Measurements from ENCODE around the gene CHAC1. TPM values are rescaled to one million over a fixed set of nuclear protein-coding genes. Genes with fewer than 3 reads are reported as not detected.
A peak's percentile ranks its signal among the peaks of the same experiment; 100 is the strongest.

CHAC1 gene
- total RNA-seq, 1 experiment from 2014 or later, result 48.7 TPM

GRCh38 chr15:40931300-40932142, 21.8 kb upstream of the CHAC1 start:
- Histone ChIP-seq H2BK12ac (ENCODE audit: insufficient read length, low read depth, low read length) (no peak overlapping the region), H4K8ac (replicated peaks; ENCODE audit: insufficient read length, low read depth, low read length) (no peak overlapping the region), H2BK15ac (ENCODE audit: low read depth, low read length) (no peak overlapping the region), H3K9me3 (ENCODE audit: control insufficient read depth, low read depth, low read length) (no peaks in the 10 kb centered on the region), H4K20me1 (ENCODE audit: control insufficient read depth, insufficient read depth, insufficient read length) (no peaks in the 10 kb centered on the region), H2BK20ac (ENCODE audit: low read depth, low read length, poor library complexity, severe bottlenecking) (no peak overlapping the region), H4K91ac (ENCODE audit: insufficient read length, low read depth, low read length) (no peak overlapping the region), H3K27me3 (ENCODE audit: insufficient read depth, low read length) (peaks cover 37% of the 10 kb centered on the region), H3K79me2 (ENCODE audit: insufficient read depth, low read length) (no peaks in the 10 kb centered on the region), H3K14ac (ENCODE audit: insufficient read depth, low read length) (no peak overlapping the region), H2AFZ (ENCODE audit: low read length) (no peak overlapping the region), H3T11ph (ENCODE audit: low read length) (no peak overlapping the region), H3K23ac (ENCODE audit: insufficient read length, low read depth, low read length) (no peak overlapping the region), H3K56ac (ENCODE audit: insufficient read length, low read depth, low read length) (no peak overlapping the region), H2BK5ac (ENCODE audit: insufficient read length, low read length) (no peak overlapping the region), H3K79me1 (ENCODE audit: insufficient read depth, low read depth, low read length, poor library complexity, severe bottlenecking) (no peaks in the 10 kb centered on the region), H2AK5ac (ENCODE audit: insufficient read length, low read length) (no peak overlapping the region), H2BK120ac (ENCODE audit: low read depth, low read length, poor library complexity, severe bottlenecking) (no peak overlapping the region), H3K23me2 (ENCODE audit: insufficient read length, low read depth, low read length, poor library complexity, severe bottlenecking) (peaks cover 31% of the 10 kb centered on the region), H3K4me2 (ENCODE audit: insufficient read depth, insufficient read length, low read length) (no peak overlapping the region), H4K5ac (ENCODE audit: insufficient read length, low read depth, low read length) (no peak overlapping the region), H3K27ac (ENCODE audit: insufficient read length, low read depth, low read length) (no peak overlapping the region), H3K4ac (ENCODE audit: low read depth, low read length) (no peak overlapping the region), H3K9ac (ENCODE audit: extremely low read depth, insufficient read length, low read length) (no peak overlapping the region), H3K18ac (ENCODE audit: insufficient read length, low read depth, low read length) (no peak overlapping the region), H3K4me1 (ENCODE audit: insufficient read depth, low read length) (peaks cover 3% of the 10 kb centered on the region; the same call in 1 of the 2 replicates)
- peaks cover 97% of the 10 kb centered on the region for H3K27me3 Mint-ChIP-seq (ENCODE audit: low read depth)
- 0 out of 3 replicates have a peak, but pooled peaks have one; percentile 9 for TF ChIP-seq CTCF (conservative IDR thresholded peaks at IDR 0.05)
- DNase-seq, result no peak
- peaks cover 26 to 36% of the 10 kb centered on the region in 2 experiments for H3K4me1 Mint-ChIP-seq
- peak overlapping the region; percentile 10 to 87; a peak in 4 of 5 replicates for H3K4me3 Mint-ChIP-seq
- H3K27ac Mint-ChIP-seq, result no peak overlapping the region; a peak in 1 of 7 replicates
- no CpG with 5 or more reads among the region's 16 CpGs for WGBS (ENCODE audit: extremely low coverage, insufficient read length, low lambda C conversion rate)
- no peaks in the 10 kb centered on the region; a peak in 1 of 7 replicates for H3K36me3 Mint-ChIP-seq (ENCODE audit: insufficient read depth in 1 of 3, low read depth in 3 of 3)
- peaks cover 0 to 3% of the 10 kb centered on the region in 2 experiments; a peak in 3 of 5 replicates for H3K9me3 Mint-ChIP-seq

All from H9 (cell line).